Panc1 (cell line): ENCODE results near the gene CTRB1. TPM values are rescaled to one million over a fixed set of nuclear protein-coding genes. Genes with fewer than 3 reads are reported as not detected.
A peak's percentile ranks its signal among the peaks of the same experiment; 100 is the strongest.

Experiments
- ATAC-seq: fragments of 200-7000 bp; cut with Tn5 transposase; 2 replicates; pipeline ENCODE4 v1.9.1; 2020; ENCODE audit warnings: mild to moderate bottlenecking, moderate library complexity
- BruUV-seq: library from RNA; stranded (reverse); fragments of 400-500 nt; replicated peaks from 2 replicates; lab custom pipeline; 2021; lab: Mats Ljungman, UMichigan
- CTCF ChIA-PET: fragments of 300-600 bp; sonication (Branson Sonifier 250); formaldehyde crosslinking; loops from one replicate; lab custom pipeline; 2022; ENCODE audit warnings: antibody characterized with exemption; lab: Charles Lee
- POLR2A ChIA-PET: fragments of 300-600 bp; sonication (Branson Sonifier 250); formaldehyde crosslinking; loops from one replicate; lab custom pipeline; 2022; ENCODE audit warnings: antibody characterized with exemption; lab: Charles Lee
- DNase-seq: peaks from one replicate; pipeline ENCODE4 v3.0.0-alpha.2; 2010; ENCODE audit warnings: low read depth, low spot score
- H3K27ac ChIP-seq: 2 replicates; pipeline ENCODE4 v1.5.1; 2011; ENCODE audit warnings: mild to moderate bottlenecking, low read length, inconsistent platforms
- H3K27me3 ChIP-seq: fragments of 200-500 bp; sonication (Bioruptor generic); 2 replicates; pipeline ENCODE4 v1.6.0; 2014; ENCODE audit warnings: low read length, inconsistent platforms; ENCODE audit not compliant: control insufficient read depth, insufficient read depth
- H3K36me3 ChIP-seq: fragments of 200-500 bp; sonication (Bioruptor generic); 2 replicates; pipeline ENCODE4 v1.5.1; 2014; ENCODE audit warnings: inconsistent platforms, mild to moderate bottlenecking, low read length, moderate library complexity; ENCODE audit not compliant: control insufficient read depth, insufficient read depth
- H3K4me1 ChIP-seq: 2 replicates; pipeline ENCODE4 v1.5.1; 2011; ENCODE audit warnings: inconsistent platforms, mild to moderate bottlenecking, low read length, moderate library complexity; ENCODE audit not compliant: control insufficient read depth, insufficient read depth
- H3K4me3 ChIP-seq, 2 experiments: 2 replicates each; pipeline ENCODE4 v1.5.1; 2011 to 2012; ENCODE audit warnings: low read depth in 2 of 2, low read length in 2 of 2, mild to moderate bottlenecking in 2 of 2, inconsistent platforms in 1 of 2, moderate library complexity in 1 of 2
- H3K9me3 ChIP-seq: fragments of 200-500 bp; sonication (Bioruptor generic); 2 replicates; pipeline ENCODE4 v1.5.1; 2014; ENCODE audit warnings: low read depth, mild to moderate bottlenecking, inconsistent platforms, low read length, moderate library complexity; ENCODE audit not compliant: control insufficient read depth, insufficient read depth
- CTCF ChIP-seq: fragments of 450-650 bp; IDR thresholded peaks from 2 replicates; pipeline ENCODE4 v1.5.1; 2017; ENCODE audit warnings: mild to moderate bottlenecking
- REST ChIP-seq, 2 experiments: IDR thresholded peaks; 2 replicates each; pipeline ENCODE4 v1.6.1; 2011 to 2012; ENCODE audit warnings: low read depth in 2 of 2, control low read depth in 1 of 2, low read length in 1 of 2, mild to moderate bottlenecking in 1 of 2, moderate library complexity in 1 of 2; ENCODE audit not compliant: insufficient read depth in 1 of 2
- SIN3A ChIP-seq: IDR thresholded peaks from 2 replicates; pipeline ENCODE4 v1.6.1; 2012; ENCODE audit warnings: low read depth, mild to moderate bottlenecking, low read length, moderate library complexity, borderline replicate concordance; ENCODE audit not compliant: insufficient read depth
- in situ Hi-C: cut with HindIII; loops from 2 replicates; pipeline ENCODE4 v1.10.0; 2016; ENCODE audit warnings: low sequenced_read_pairs, low pct_unique_long_range_greater_than_20kb
- intact Hi-C: fragments of 100-400 bp; cut with micrococcal nuclease; formaldehyde crosslinking; loops from one replicate; pipeline ENCODE4 v1.10.0; 2022; ENCODE audit not compliant: unreplicated experiment
- total RNA-seq: library from RNA; stranded (reverse); gene quantifications from one replicate; pipeline ENCODE4 v1.2.1, GENCODE V29; 2021; ENCODE audit not compliant: unreplicated experiment

Gene CTRB1
- total RNA-seq, 1 experiment from 2014 or later: 2.7 TPM

GRCh38 chr16:75273054-75273925 lies 54.5 kb downstream of the CTRB1 start:
- no peaks in the 10 kb centered on the region for H3K9me3 ChIP-seq
- no peak for DNase-seq
- intact Hi-C loops (no loop called here), in situ Hi-C loops (no loop called here)
- H3K4me3 ChIP-seq: no peak overlapping the region
- BruUV-seq: no TSS peak
- TF ChIP-seq SIN3A (no peak), CTCF (no peak), REST (IDR thresholded peaks at IDR 0.05; ENCODE audit: insufficient read depth in 1 of 2, low read depth in 2 of 2, low read length in 1 of 2) (no peak)
- H3K27ac ChIP-seq: no peak overlapping the region
- H3K36me3 ChIP-seq: no peaks in the 10 kb centered on the region
- H3K4me1 ChIP-seq: peaks cover 7% of the 10 kb centered on the region
- ATAC-seq: peak; percentile 62; the same call in 1 of the 2 replicates
- ChIA-PET POLR2A (no interaction called here), CTCF (no interaction called here)
- no peaks in the 10 kb centered on the region for H3K27me3 ChIP-seq

Other genes starting within 250 kb of the CTRB1 start
- 58.7 TPM for gene WDR59, start 233.9 kb upstream of the CTRB1 start, total RNA-seq
- 52.3 TPM for gene ZNRF1, start 220.0 kb upstream of the CTRB1 start, total RNA-seq
- 3.1 TPM for gene LDHD, start 102.2 kb upstream of the CTRB1 start, total RNA-seq
- gene ZFP1, start 70.5 kb upstream of the CTRB1 start, total RNA-seq: 10.0 TPM
- 5.0 TPM for gene CTRB2, start 11.8 kb upstream of the CTRB1 start, total RNA-seq
- 120 TPM for gene BCAR1, start 32.6 kb downstream of the CTRB1 start, total RNA-seq
- gene CFDP1, start 214.5 kb downstream of the CTRB1 start, total RNA-seq: 25.7 TPM
- gene TMEM170A, start 245.7 kb downstream of the CTRB1 start, total RNA-seq: 19.0 TPM